ENCODE data around the gene GALNT4. TPM values are rescaled to one million over a fixed set of nuclear protein-coding genes. Genes with fewer than 3 reads are reported as not detected.

Gene GALNT4
- polyA plus RNA-seq, 3 donors, result 7.9 to 10.9 (median 10.2) TPM

Other genes starting within 250 kb of the GALNT4 start
- 10 to 100 TPM; 79.1 to 86.2 (median 79.9) TPM for gene DUSP6, start 172.3 kb downstream of the GALNT4 start, polyA plus RNA-seq (ENCODE audit: insufficient read length in 3 of 3)
- gene POC1B, start 1.3 kb upstream of the GALNT4 start, polyA plus RNA-seq (ENCODE audit: insufficient read length in 3 of 3), result 10 to 100 TPM; 18.9 to 23.1 (median 21.1) TPM
- 100 to 1,000 TPM in 2 of 3 donors, 10 to 100 TPM in 1; 95.1 to 103 (median 101) TPM for gene ATP2B1, start 184.0 kb upstream of the GALNT4 start, polyA plus RNA-seq (ENCODE audit: insufficient read length in 3 of 3)